ENCODE data around the gene PRR29.
"Not testable (repeated sequence)": the region's sequence is repeated elsewhere in the genome, so short reads cannot be mapped to it uniquely, and the experiment has no call there.

Gene PRR29

DNA sequence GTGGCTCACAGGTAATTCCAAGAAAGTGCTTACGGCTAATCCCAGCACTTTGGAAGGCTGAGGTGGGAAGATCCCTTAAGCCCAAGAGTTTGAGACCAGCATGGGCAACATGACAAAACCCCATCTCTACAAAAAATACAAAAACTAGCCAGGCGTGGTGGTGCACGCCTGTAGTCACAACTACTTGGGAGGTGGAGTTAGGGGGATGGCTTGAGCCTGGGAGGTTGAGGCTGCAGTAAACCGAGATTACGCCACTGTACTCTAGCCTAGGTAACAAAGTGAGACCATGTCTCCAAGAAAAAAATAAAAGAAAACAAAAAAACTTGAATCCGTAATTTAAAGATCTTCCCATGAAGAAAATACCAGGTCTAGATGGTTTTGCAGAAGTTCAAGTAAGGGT lies 17.3 kb downstream of the PRR29 start:
- no peak for DNase-seq (ENCODE audit: low spot score)

DNA sequence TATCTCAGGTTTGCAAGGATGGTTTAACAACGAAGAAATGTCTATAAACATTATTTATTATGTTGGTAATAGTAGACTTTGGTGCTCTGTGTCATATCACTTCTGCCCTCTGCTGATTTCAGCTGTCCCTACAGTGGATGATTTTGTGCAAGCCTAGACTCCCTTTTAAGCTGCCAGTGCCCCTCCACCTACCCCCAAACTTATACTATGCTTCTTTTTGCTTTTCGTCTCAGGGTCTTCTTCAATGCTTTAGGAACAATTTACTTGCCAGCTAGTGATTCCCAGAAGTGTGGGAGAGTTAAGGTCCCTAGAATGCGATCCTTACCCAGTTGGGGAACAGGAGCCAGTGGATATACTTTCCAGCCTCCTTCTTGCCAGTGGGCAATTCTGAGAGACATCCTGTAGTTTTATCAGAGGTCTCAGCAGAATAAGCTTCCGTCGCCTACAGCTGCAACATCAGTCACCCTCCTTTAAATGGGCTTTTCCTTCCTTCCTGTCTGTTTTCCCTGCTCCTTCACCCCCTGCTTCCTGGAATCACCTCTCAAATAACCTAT lies 18.2 kb downstream of the PRR29 start:
- DNase-seq (ENCODE audit: low spot score), result no peak

DNA sequence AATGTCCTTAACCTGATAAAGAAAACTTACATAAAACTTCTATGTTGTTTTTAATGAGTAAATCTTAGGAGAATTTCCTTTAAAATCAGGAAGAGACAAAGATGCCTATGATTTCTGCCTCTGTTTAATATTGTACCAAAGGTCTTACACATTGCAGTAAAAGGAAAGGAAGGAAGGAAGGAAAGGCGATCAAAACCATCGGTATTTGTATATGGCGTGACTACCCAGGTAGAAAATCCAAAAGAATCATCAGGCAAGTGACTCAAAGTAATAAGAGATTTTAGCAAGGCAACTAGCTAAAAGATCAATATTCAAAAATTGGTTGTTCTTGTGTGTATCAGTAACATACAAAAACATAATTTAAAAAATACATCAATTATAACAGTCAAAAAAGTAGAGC lies 18.8 kb downstream of the PRR29 start:
- DNase-seq (ENCODE audit: low spot score), result no peak

DNA sequence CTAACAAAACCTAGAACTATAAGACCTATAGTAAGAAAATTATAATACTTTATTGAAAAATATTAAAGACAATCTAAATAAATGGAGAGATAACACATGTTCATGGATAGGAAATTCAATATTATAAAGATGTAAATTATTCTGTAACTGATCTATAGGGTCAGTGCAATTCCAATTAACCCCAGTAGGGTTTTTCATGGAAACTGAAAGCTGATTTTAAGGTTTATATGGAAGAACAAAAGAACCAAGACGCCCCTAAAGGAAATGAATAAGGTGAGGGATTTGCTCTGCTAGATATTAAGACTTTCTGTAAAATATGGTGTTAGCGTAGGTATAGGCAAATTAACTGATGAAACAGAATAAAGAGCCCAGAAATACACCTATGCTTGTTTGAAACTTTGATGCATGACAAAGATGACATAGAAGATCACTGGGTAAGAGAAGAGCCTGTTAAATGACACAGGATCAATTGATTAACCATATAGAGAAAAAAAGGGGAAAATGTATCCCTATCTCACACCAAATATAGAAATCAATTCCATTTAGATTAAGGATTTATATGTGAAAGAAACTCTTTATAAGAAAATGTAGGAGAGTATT lies 19.3 kb downstream of the PRR29 start:
- no peak for DNase-seq (ENCODE audit: low spot score)

DNA sequence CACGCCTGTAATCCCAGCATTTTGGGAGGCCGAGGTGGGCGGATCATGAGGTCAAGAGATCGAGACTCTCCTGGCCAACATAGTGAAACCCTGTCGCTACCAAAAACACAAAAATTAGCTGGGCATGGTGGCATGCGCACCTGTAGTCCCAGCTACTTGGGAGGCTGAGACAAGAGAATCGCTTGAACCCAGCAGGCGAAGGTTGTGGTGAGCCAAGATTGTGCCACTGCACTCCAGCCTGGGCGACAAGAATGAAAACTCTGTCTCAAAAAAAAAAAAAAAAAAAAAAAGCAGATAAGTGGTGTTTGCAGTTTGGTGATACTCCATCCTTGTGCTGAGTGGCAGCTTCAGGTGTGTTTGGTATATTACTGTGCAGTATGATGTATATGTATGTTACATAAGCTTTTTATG lies 21.4 kb downstream of the PRR29 start:
- DNase-seq (ENCODE audit: low spot score), result not testable (repeated sequence)

DNA sequence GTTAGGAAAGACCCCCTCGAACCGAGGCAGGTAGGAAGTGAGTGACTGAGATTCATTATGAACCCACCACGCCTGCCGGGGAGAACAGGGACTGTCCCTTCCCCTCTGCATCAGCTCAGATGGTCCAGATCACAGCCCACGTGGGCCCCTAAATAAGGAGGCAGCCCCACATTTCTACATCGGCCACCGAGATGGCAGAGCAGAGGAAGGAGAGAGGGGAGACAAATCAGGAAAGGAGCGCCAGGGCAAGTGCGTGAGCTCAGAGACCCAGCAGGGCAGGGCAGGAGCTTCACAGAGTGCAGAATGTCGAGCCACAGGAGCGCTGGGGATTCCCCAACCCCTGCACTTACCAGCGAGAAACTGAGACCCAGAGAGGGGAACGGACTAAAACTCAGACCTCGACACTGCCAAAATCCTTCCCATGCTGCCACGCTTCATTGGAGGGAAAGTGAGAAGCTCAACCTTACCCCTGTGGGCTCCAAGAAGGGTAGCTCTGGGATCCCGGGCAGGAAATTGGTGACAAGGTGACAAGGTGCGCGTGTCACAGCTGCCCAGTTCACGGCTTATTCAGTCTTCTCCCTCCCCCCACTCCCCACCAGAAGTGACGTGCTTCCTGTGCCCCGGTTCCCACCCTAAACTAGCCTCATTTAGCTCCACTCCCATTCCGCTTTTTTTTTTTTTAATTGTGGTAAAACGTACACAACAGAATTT lies 22.1 kb downstream of the PRR29 start, which contains the start of gene ICAM2:
Gene ICAM2, minus strand, starts transcription at position 578 of the 711 bp plus-strand sequence. CDS start 13,942 bp downstream, outside the sequence.
- DNase-seq (ENCODE audit: low spot score), result no peak

DNA sequence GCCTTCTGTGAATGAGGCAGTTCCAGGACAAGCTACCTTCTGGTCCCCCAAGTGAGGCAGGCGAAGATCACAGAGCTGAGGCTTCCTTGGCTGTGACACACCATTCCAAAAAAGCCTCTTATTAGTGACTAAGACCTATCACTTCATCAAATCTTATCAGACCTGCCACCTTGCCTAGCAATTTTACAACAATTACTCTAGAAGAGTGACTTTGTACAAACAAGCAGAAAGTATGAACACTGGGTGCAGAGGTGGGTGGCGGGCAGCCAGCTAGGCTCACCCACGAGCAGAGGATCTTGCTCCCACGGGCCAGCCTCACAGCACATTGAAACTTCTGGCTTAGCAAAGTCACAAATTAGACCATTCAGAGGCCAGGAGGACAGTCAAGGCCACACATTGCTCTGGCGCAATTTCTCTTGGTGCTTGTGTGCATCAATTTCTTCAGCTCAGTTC lies 24.5 kb downstream of the PRR29 start:
- DNase-seq (ENCODE audit: low spot score), result no peak

DNA sequence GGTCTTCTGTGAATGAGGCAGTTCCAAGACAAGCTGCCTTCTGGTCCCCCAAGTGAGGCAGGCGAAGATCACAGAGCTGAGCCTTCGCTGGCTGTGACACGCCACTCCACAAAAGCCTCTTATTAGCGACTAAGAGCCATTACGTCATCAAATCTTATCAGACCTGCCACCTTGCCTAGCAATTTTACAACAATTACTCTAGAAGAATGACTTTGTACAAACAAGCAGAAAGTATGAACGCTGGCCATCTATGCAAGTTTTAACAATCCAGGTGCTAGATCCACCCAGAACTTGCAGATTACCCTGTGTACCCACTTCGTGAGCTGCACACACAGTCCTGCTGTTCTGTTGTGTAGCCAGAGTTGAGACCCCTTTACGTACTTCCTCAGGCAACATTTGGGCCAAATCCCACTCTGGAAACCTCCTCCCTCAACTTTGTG lies 26.1 kb downstream of the PRR29 start:
- DNase-seq (ENCODE audit: low spot score), result no peak

DNA sequence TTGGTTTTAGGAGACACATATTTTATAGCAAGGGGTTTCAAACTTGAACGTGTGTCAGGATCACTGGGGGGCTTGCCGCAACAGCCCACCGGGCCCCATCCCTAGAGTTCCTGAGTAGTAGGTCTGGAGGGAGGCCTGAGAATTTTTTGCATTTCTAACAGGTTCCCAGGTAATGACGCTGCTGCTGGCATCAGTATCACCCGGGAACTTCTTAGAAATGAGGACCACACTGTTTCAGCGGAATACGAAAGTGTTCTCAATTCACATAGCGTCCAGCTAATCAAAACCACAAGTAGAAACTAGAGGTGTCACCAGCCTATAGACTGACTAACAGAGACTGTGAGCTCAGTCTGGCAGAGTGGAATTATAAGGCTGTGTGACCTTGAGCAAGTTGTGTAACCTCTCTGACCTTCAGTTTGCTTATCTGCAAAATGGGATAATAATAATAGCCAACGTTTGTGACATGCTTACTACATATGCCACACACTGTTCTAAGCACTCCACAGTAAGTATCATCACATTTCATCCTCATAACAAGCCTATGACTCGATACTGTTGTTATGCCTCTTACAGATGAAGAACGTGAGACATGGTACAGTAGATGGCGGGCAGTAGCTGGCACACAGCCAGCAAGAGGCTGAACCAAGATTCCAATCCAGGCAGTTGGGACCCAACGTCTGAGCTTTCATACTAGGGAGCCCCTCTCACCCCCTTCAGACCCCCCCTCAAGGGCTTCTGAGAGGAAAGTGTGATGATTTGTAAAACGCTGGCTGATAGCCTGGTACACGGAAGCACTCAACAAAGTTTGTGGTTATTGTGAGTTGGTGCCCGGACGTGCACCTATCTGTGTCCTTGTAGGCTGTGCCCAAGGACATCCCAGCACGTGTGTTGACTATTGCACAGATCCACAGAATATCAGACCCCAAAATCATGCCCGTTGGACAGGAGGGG lies 26.9 kb downstream of the PRR29 start:
- DNase-seq (ENCODE audit: low spot score), result no peak

DNA sequence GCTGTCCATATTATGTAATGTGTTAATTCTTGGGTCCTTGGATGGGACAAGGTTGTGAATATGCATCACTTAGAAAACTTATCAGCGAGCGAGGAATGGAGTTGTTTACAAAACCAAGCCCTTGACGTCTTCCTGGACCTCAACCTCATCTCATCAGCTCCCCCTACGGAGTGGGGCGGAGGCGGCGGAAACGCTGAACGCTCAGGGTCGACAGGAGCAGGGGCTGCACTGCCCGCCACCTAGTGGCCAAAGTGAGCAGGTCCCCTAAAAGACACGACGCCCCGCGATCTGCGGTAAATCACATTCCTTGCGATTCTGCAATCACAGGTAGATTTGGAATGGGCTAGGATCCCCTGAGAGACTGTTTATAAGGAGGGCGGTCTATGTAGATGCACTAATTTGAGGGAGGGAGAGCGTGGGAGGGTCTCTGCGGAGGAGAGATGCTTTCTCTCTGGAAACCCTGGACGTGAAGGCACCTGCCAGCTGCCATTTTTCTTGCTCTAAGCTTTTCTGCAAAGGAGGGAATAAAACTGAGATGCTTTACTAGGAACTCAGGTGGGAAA lies 27.7 kb downstream of the PRR29 start:
- DNase-seq (ENCODE audit: low spot score), result peak; percentile 53

DNA sequence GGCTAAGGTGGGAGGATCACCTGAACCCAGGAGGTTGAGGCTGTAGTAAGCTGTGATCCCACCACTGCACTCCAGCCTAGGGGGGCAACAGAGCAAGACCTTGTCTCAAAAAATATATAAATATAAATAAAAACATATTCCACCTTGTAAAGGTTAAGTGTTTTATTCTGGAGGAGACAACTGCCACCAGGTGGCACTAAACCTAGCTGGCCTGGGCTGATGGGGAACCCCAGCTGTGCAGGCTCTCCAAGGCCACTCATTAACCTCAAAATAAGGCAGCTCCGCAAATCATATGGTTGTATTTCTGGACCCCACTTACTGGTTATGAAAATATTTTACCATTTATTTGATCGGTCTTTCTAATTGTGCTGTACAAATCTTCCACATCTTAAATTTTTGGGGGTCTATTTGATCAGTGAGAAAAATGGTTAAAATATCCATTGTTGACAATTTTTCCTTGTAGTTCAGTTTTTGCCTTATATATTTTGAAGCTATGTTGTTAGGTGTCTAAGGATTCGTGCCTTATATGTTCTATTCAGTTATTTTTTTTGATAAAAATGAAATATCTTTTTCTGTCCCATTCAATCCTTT lies 30.8 kb downstream of the PRR29 start:
- peak; percentile 61 for DNase-seq (ENCODE audit: low spot score)

DNA sequence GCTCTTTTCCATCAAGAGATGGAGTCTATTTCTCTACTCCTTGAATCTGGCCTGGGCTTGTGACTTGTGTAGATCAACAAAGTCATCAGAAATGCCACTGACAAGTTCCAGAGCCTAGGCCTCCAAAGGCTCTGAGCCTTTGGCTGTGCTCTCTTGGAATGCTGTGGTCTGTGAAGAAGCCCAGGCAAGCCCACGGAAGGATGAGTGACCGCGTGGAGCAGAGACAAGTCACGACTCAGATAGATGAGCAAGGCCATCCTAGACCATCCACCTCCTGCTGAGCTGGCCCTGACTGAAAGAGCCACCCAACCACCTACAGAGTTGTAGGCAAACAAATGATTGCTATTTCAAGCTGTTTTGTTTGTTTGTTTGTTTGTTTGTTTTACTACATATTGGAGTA lies 33.9 kb downstream of the PRR29 start:
- DNase-seq (ENCODE audit: low spot score), result no peak

DNA sequence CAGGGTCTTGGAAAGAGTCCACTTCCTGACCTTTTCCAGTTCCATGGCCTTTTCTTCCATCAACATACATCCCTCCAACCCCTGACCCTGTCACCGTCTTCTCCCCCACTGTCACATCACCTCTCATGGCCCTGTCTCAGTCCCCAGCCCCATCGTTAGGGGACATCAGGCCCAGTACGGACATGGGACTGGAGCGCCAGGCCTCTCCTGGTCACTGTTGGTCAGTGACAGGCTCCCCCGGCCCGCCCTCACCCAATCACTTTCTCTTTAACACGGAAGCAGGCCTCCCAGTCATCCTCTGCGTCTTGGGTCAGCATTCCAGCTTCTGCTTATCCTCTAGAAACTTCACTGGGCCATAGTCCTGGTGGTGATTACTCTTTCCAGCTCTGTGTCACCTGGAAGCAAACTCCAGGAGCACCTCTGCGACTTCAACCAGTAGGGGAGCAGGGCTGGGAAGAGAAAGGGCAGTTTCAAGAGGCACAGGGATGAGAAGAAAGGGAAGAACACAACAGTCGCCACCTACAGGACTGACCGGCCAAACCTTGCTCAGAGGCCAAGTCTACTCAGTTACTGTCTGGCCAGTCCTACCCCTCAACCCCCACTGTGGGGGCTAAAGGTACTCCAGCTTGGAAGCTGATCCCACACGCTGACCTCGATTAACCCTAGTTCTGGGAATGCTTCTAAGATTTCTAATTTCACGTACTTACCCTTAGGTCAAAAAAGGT lies 38.2 kb downstream of the PRR29 start:
- DNase-seq (ENCODE audit: low spot score), result no peak

DNA sequence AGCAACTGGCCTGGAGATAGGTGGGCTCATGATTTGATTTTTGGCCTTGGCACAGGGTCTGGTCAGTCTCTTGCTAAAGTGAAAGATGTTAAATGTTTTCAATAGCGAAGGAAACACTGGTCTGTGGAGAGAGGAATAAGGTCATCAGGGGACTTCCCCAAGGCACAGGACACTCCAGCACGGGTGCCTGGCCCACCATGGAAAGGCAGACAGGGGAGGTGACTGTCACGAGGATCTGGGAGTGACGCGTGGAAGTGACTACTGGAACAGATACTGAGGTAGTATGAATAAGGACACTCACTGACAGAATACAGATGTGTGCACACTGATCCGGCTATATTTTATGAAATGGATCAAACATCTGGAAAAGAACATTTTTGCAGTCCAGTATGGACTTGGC lies 39.0 kb downstream of the PRR29 start:
- DNase-seq (ENCODE audit: low spot score), result no peak

DNA sequence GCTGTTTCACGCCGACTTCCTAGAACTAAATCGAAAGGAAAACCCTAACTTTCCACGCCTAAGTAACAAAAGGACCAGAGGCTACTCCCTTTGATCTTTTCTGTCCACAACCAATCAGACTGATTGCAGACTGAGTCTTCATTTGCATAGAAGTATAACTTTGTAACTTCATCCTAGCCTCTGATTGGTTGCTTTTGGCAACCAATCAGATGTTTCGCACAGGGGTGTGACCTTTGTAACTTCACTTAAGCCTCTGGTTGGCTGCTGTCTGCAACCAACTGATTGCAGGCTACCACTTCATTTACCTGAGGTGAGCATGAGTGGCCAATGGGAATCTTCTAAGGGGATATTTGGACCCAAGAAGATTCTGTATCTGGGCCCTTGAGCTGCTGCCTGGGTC lies 39.7 kb downstream of the PRR29 start:
- no peak for DNase-seq (ENCODE audit: low spot score)

DNA sequence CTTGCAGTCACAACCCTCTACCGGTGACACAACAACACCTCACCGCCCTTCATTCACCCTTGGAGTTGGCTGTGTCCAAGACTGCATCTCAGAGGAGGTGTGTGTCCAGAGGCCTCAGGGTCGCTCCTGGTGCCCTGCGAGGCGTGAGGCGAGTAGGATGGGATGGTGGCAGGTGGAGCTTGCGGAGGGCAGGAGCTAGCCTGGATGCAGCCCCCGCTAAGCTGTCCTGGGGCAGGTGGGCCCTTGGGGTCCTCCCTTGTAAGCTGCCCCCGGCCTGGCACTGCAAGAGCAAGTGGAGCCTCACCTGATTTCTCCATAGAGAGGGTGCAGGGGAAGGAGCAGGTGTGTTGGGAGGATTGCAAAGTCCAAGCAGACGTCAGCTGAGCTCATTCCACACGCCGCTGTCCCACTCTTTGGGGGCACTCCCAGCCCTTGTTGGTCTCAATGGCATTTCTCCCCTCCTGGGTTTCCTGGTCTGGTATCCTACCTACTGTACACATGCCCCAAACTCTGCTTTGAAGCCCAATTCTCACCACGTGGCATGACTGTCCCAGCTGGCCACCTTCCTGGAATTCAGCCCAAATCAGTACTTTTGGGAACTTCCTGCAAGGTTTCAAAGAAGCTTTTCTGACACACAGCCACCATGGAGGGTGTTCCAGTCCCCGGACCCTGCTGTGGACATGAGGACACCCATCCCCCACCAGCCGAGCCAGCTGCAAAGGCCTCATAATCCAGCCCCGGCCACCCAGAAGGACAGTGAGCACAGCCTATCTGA lies 40.4 kb downstream of the PRR29 start:
- no peak for DNase-seq (ENCODE audit: low spot score)

DNA sequence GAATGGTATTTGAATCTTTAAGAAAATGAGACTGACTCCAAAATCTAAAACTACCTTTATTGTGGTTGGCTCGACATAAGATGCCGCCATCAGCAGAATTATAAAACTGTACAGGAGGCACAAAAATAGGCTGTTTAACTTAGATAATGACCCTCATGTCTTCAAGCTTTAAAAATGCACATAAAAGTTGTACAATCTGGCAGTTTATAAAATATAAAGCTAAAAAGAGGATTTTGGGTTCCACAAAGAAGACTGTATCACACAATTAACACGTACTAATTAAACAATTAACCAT lies 40.9 kb downstream of the PRR29 start:
- no peak for DNase-seq (ENCODE audit: low spot score)

DNA sequence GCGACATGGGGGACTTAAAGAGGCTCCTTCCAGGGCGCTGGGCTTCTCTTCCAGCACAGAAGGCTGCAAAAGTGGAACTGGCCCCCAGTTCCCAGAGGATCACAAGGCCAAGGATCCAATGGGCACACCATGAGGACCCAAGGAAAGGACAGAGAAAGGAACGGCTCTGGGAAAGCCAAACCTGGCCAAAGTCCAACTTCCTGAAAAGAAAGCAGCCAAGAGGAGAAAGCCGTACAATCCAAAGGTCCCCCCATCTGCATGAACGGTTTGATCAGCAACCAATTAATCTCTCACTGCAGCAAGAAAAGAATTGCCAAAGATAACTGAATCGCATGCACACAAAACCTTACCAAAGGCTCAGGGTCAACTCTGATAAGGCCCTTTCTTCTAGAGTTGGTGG lies 42.1 kb downstream of the PRR29 start:
- no peak for DNase-seq (ENCODE audit: low spot score)

DNA sequence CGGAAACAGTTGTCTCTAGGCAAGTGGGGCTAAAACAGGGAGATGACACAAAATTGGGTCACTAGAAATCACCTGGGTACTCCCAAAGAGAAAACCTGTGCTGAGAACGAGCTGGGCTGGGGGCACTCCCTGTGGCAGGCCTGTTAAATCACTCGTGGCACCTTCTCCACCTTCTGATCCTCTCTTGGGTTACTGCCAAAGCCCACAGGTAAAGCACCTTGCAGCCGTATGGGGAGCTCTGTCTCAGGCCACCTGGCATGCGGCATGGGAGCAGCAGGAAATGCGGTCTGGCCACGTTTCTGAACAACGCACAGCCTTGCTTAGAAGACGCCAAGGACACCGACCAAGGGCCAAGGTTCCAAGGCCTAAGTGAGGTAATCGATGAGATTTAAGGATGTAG lies 43.8 kb downstream of the PRR29 start:
- DNase-seq (ENCODE audit: low spot score), result no peak
